GM18508 (cell line): ENCODE data around the gene MTURN.

Experiments used
- ATAC-seq: cut with Tn5 transposase; IDR thresholded peaks from one replicate; pipeline ENCODE4 v1.9.1; 2021; ENCODE audit warnings: moderate number of reproducible peaks; ENCODE audit not compliant: insufficient read depth, unreplicated experiment

The MTURN gene

GRCh38 chr7:30159163-30159562 is 24.4 kb downstream of the MTURN start:
- ATAC-seq, result no peak

GRCh38 chr7:30159698-30160143 is 24.9 kb downstream of the MTURN start:
- no peak for ATAC-seq

GRCh38 chr7:30160329-30160728 is 25.5 kb downstream of the MTURN start:
- ATAC-seq, result no peak

- ATAC-seq, result no peak
These were observed 27.3 kb downstream of the MTURN start for GRCh38 chr7:30162133-30162532.

GRCh38 chr7:30162622-30163124 is 27.9 kb downstream of the MTURN start:
- ATAC-seq, result peak; percentile 18

GRCh38 chr7:30163231-30163894 is 28.6 kb downstream of the MTURN start:
- peak; percentile 33 for ATAC-seq

GRCh38 chr7:30164567-30164966 is 29.8 kb downstream of the MTURN start:
- no peak for ATAC-seq

- ATAC-seq, result no peak
These were observed 30.8 kb downstream of the MTURN start for GRCh38 chr7:30165590-30165989.

- ATAC-seq, result no peak
These were observed 31.5 kb downstream of the MTURN start for GRCh38 chr7:30166155-30166840.

- ATAC-seq, result no peak
These were observed 32.1 kb downstream of the MTURN start for GRCh38 chr7:30166841-30167235.

GRCh38 chr7:30167901-30168300 is 33.1 kb downstream of the MTURN start:
- no peak for ATAC-seq

- ATAC-seq, result no peak
These were observed 34.2 kb downstream of the MTURN start for GRCh38 chr7:30168835-30169573.

- no peak for ATAC-seq
These were observed 34.8 kb downstream of the MTURN start for GRCh38 chr7:30169579-30169978.

- no peak for ATAC-seq
These were observed 35.9 kb downstream of the MTURN start for GRCh38 chr7:30170476-30171205.

- no peak for ATAC-seq
These were observed 37.1 kb downstream of the MTURN start for GRCh38 chr7:30171766-30172447.

- no peak for ATAC-seq
These were observed 37.7 kb downstream of the MTURN start for GRCh38 chr7:30172451-30172850.

GRCh38 chr7:30173058-30173897 is 38.5 kb downstream of the MTURN start:
- ATAC-seq, result no peak

- no peak for ATAC-seq
These were observed 40.4 kb downstream of the MTURN start for GRCh38 chr7:30175180-30175579.

- ATAC-seq, result no peak
These were observed 40.9 kb downstream of the MTURN start for GRCh38 chr7:30175636-30176147.
